Measurements from ENCODE around the gene IMPACT. TPM values are rescaled to one million over a fixed set of nuclear protein-coding genes. Genes with fewer than 3 reads are reported as not detected.

Gene IMPACT
- total RNA-seq, 1 donor from 2014 or later = 32.3 TPM

- Histone ChIP-seq H3K4me1 (ENCODE audit: insufficient read depth, low read length) (no peaks in the 10 kb centered on the region), H3K36me3 (ENCODE audit: insufficient read depth, low read length) (no peaks in the 10 kb centered on the region), H3K79me2 (ENCODE audit: insufficient read depth, low read length) (no peaks in the 10 kb centered on the region), H3K4me2 (ENCODE audit: low read length) (no peak overlapping the region), H3K9me3 (ENCODE audit: insufficient read depth, low read depth, low read length) (no peaks in the 10 kb centered on the region), H3K27me3 (ENCODE audit: insufficient read depth, low read length) (peaks cover 6% of the 10 kb centered on the region), H3K9ac (ENCODE audit: low read length) (no peak overlapping the region), H4K20me1 (ENCODE audit: insufficient read depth, low read length) (no peaks in the 10 kb centered on the region), H3K4me3 (ENCODE audit: insufficient read depth, low read depth, low read length) (no peak overlapping the region), H2AFZ (ENCODE audit: low read depth, low read length) (no peak overlapping the region), H3K27ac (ENCODE audit: low read depth, low read length) (no peak overlapping the region)
- FAIRE-seq (no peak), DNase-seq (ENCODE audit: low read depth) (no peak)
- no peak overlapping the region for H3K4me3 Mint-ChIP-seq (ENCODE audit: unreplicated experiment)
- peaks cover 9% of the 10 kb centered on the region for H3K4me1 Mint-ChIP-seq (ENCODE audit: low read depth, unreplicated experiment)
- no peak for TF ChIP-seq CTCF (IDR thresholded peaks at IDR 0.05; ENCODE audit: insufficient read depth, low read depth, low read length)
- no peak for TF ChIP-seq EZH2 (IDR thresholded peaks at IDR 0.05; ENCODE audit: insufficient read depth, low read length)
- H3K36me3 Mint-ChIP-seq (ENCODE audit: low read depth, unreplicated experiment) = no peaks in the 10 kb centered on the region
- no peak overlapping the region for H3K27ac Mint-ChIP-seq (ENCODE audit: unreplicated experiment)
- peaks cover 14% of the 10 kb centered on the region for H3K27me3 Mint-ChIP-seq (ENCODE audit: low read depth, unreplicated experiment)
- H3K9me3 Mint-ChIP-seq (ENCODE audit: unreplicated experiment) = no peaks in the 10 kb centered on the region
Observed at GRCh38 chr18:24404591-24404990, 21.9 kb upstream of the IMPACT start.

- Histone ChIP-seq H3K79me2 (ENCODE audit: insufficient read depth, low read length) (no peaks in the 10 kb centered on the region), H3K36me3 (ENCODE audit: insufficient read depth, low read length) (no peaks in the 10 kb centered on the region), H2AFZ (ENCODE audit: low read depth, low read length) (no peak overlapping the region), H3K9ac (ENCODE audit: low read length) (no peak overlapping the region), H3K27ac (ENCODE audit: low read depth, low read length) (no peak overlapping the region), H3K4me1 (ENCODE audit: insufficient read depth, low read length) (no peaks in the 10 kb centered on the region), H3K9me3 (ENCODE audit: insufficient read depth, low read depth, low read length) (no peaks in the 10 kb centered on the region), H3K4me3 (ENCODE audit: insufficient read depth, low read depth, low read length) (no peak overlapping the region), H3K4me2 (ENCODE audit: low read length) (no peak overlapping the region), H3K27me3 (ENCODE audit: insufficient read depth, low read length) (peaks cover 6% of the 10 kb centered on the region), H4K20me1 (ENCODE audit: insufficient read depth, low read length) (no peaks in the 10 kb centered on the region)
- no peak for DNase-seq (ENCODE audit: low read depth)
- Mint-ChIP-seq H3K36me3 (ENCODE audit: low read depth, unreplicated experiment) (no peaks in the 10 kb centered on the region), H3K27me3 (ENCODE audit: low read depth, unreplicated experiment) (peaks cover 14% of the 10 kb centered on the region), H3K4me3 (ENCODE audit: unreplicated experiment) (no peak overlapping the region), H3K4me1 (ENCODE audit: low read depth, unreplicated experiment) (no peaks in the 10 kb centered on the region), H3K9me3 (ENCODE audit: unreplicated experiment) (peaks cover 1% of the 10 kb centered on the region), H3K27ac (ENCODE audit: unreplicated experiment) (no peak overlapping the region)
- FAIRE-seq = no peak
- TF ChIP-seq CTCF (IDR thresholded peaks at IDR 0.05; ENCODE audit: insufficient read depth, low read depth, low read length) (no peak), EZH2 (IDR thresholded peaks at IDR 0.05; ENCODE audit: insufficient read depth, low read length) (no peak)
Observed at GRCh38 chr18:24408496-24408895, 18.0 kb upstream of the IMPACT start.

GRCh38 chr18:24413148-24413547 lies 13.3 kb upstream of the IMPACT start:
- H3K79me2 ChIP-seq (ENCODE audit: insufficient read depth, low read length) = no peaks in the 10 kb centered on the region
- H3K4me3 Mint-ChIP-seq (ENCODE audit: unreplicated experiment) = no peak overlapping the region
- no peaks in the 10 kb centered on the region for H3K9me3 ChIP-seq (ENCODE audit: insufficient read depth, low read depth, low read length)
- H3K27me3 ChIP-seq (ENCODE audit: insufficient read depth, low read length) = peaks cover 8% of the 10 kb centered on the region
- no peaks in the 10 kb centered on the region for H3K4me1 Mint-ChIP-seq (ENCODE audit: low read depth, unreplicated experiment)
- peaks cover 6% of the 10 kb centered on the region for H3K27me3 Mint-ChIP-seq (ENCODE audit: low read depth, unreplicated experiment)
- H3K4me3 ChIP-seq (ENCODE audit: insufficient read depth, low read depth, low read length) = no peak overlapping the region
- TF ChIP-seq CTCF (IDR thresholded peaks at IDR 0.05; ENCODE audit: insufficient read depth, low read depth, low read length) = peak; percentile 24
- no peak for TF ChIP-seq EZH2 (IDR thresholded peaks at IDR 0.05; ENCODE audit: insufficient read depth, low read length)
- no peaks in the 10 kb centered on the region for H4K20me1 ChIP-seq (ENCODE audit: insufficient read depth, low read length)
- no peaks in the 10 kb centered on the region for H3K4me1 ChIP-seq (ENCODE audit: insufficient read depth, low read length)
- no peak overlapping the region for H3K27ac ChIP-seq (ENCODE audit: low read depth, low read length)
- H3K4me2 ChIP-seq (ENCODE audit: low read length) = no peak overlapping the region
- H3K36me3 ChIP-seq (ENCODE audit: insufficient read depth, low read length) = no peaks in the 10 kb centered on the region
- H3K36me3 Mint-ChIP-seq (ENCODE audit: low read depth, unreplicated experiment) = no peaks in the 10 kb centered on the region
- H3K9ac ChIP-seq (ENCODE audit: low read length) = no peak overlapping the region
- no peak overlapping the region for H3K27ac Mint-ChIP-seq (ENCODE audit: unreplicated experiment)
- no peak overlapping the region for H2AFZ ChIP-seq (ENCODE audit: low read depth, low read length)
- DNase-seq (ENCODE audit: low read depth) = no peak
- H3K9me3 Mint-ChIP-seq (ENCODE audit: unreplicated experiment) = peaks cover 1% of the 10 kb centered on the region
- no peak for FAIRE-seq

Data from astrocyte (in vitro differentiated cells and primary cell).